RWPE1 (cell line): ENCODE measurements around the gene CDC34.

Experiments used
- CTCF ChIA-PET: fragments of 350-600 bp; sonication (Branson Sonifier 250); formaldehyde crosslinking; extraction: SDS; loops from one replicate; lab custom pipeline; 2021; lab: Yijun Ruan, JAX
- POLR2A ChIA-PET: fragments of 400-600 bp; formaldehyde crosslinking; extraction: SDS; loops from one replicate; lab custom pipeline; 2020; ENCODE audit warnings: antibody characterized with exemption; ENCODE audit not compliant: low non-redundant PET; lab: Yijun Ruan, JAX
- DNase-seq: peaks from one replicate; pipeline ENCODE4 v3.0.0; 2012; ENCODE audit warnings: low spot score
- H3K27ac ChIP-seq: fragments of 450-650 bp; 2 replicates; pipeline ENCODE4 v1.5.1; 2017
- CTCF ChIP-seq: fragments of 450-650 bp; conservative IDR thresholded peaks from 2 replicates; pipeline ENCODE4 v1.5.1; 2017; ENCODE audit warnings: low read depth, mild to moderate bottlenecking

Gene CDC34

GRCh38 chr19:511101-511851, 20.3 kb upstream of the CDC34 start:
- H3K27ac ChIP-seq = peak overlapping the region; percentile 64
- POLR2A ChIA-PET = no interaction called here
- CTCF ChIA-PET = interaction anchor here (0.5 to 1.3 kb wide), 11 partner anchors 9 to 180 kb away, joined by 3 to 6 read pairs (median 3); partner anchors contain the start of gene MADCAM1
- DNase-seq = no peak
- TF ChIP-seq CTCF = no peak

GRCh38 chr19:512547-513365, 18.8 kb upstream of the CDC34 start:
- no peak for DNase-seq
- ChIA-PET POLR2A (no interaction called here), CTCF (no interaction called here)
- no peak for TF ChIP-seq CTCF
- peak overlapping the region; percentile 64 for H3K27ac ChIP-seq

GRCh38 chr19:513368-514165, 18.0 kb upstream of the CDC34 start:
- ChIA-PET POLR2A (no interaction called here), CTCF (no interaction called here)
- H3K27ac ChIP-seq = no peak overlapping the region
- no peak for TF ChIP-seq CTCF
- no peak for DNase-seq

GRCh38 chr19:514166-514663, 17.3 kb upstream of the CDC34 start:
- no peak for DNase-seq
- POLR2A ChIA-PET = no interaction called here
- CTCF ChIA-PET = no interaction called here
- no peak overlapping the region for H3K27ac ChIP-seq
- no peak for TF ChIP-seq CTCF

GRCh38 chr19:517721-518597, 13.6 kb upstream of the CDC34 start:
- CTCF ChIA-PET = no interaction called here
- TF ChIP-seq CTCF = no peak
- H3K27ac ChIP-seq = no peak overlapping the region
- no peak for DNase-seq
- POLR2A ChIA-PET = no interaction called here
